OCI-LY7 (cell line): ENCODE measurements around the gene LTBR. TPM values are rescaled to one million over a fixed set of nuclear protein-coding genes. Genes with fewer than 3 reads are reported as not detected.

Experiments
- BruUV-seq: library from RNA; stranded (reverse); fragments of 400-500 nt; replicated peaks from 2 replicates; lab custom pipeline; 2021; lab: Mats Ljungman, UMichigan
- CTCF ChIA-PET: fragments of 300-600 bp; sonication (Branson Sonifier 250); formaldehyde crosslinking; loops from one replicate; lab custom pipeline; 2022; ENCODE audit warnings: antibody characterized with exemption; ENCODE audit not compliant: unreplicated experiment; lab: Charles Lee
- POLR2A ChIA-PET: fragments of 300-600 bp; sonication (Branson Sonifier 250); formaldehyde crosslinking; loops from one replicate; lab custom pipeline; 2022; ENCODE audit warnings: antibody characterized with exemption; lab: Charles Lee
- DNase-seq: peaks from one replicate; pipeline ENCODE4 v3.0.0-alpha.2; 2015; ENCODE audit warnings: low spot score
- H2AFZ ChIP-seq: fragments of 200-600 bp; sonication (generic), shearing (Covaris generic); 2 replicates; pipeline ENCODE4 v1.6.1; 2014; ENCODE audit warnings: mild to moderate bottlenecking, antibody characterized with exemption, low read length, moderate library complexity
- H3K27ac ChIP-seq: fragments of 200-600 bp; sonication (generic); 2 replicates; pipeline ENCODE4 v1.5.1; 2014; ENCODE audit warnings: mixed run types, low read depth, mild to moderate bottlenecking, moderate library complexity, low read length, inconsistent platforms; ENCODE audit not compliant: poor library complexity, severe bottlenecking
- H3K36me3 ChIP-seq: fragments of 200-600 bp; sonication (generic); 2 replicates; pipeline ENCODE4 v1.6.1; 2014; ENCODE audit warnings: mild to moderate bottlenecking, antibody characterized with exemption, low read length, moderate library complexity, mixed read lengths; ENCODE audit not compliant: insufficient read depth
- H3K4me1 ChIP-seq: fragments of 200-600 bp; sonication (generic); 2 replicates; pipeline ENCODE4 v1.5.1; 2014; ENCODE audit warnings: mild to moderate bottlenecking, low read length; ENCODE audit not compliant: insufficient read depth, poor library complexity, severe bottlenecking
- H3K4me2 ChIP-seq: fragments of 200-600 bp; sonication (generic); 2 replicates; pipeline ENCODE4 v1.6.1; 2014; ENCODE audit warnings: mild to moderate bottlenecking, low read length
- H3K4me3 ChIP-seq: fragments of 200-600 bp; sonication (generic); 2 replicates; pipeline ENCODE4 v1.5.1; 2014; ENCODE audit warnings: mild to moderate bottlenecking, low read depth, low read length; ENCODE audit not compliant: poor library complexity, severe bottlenecking
- H3K79me2 ChIP-seq: fragments of 200-600 bp; sonication (generic); 2 replicates; pipeline ENCODE4 v1.6.1; 2016; ENCODE audit warnings: low read depth, mild to moderate bottlenecking, low read length, moderate library complexity, mixed read lengths; ENCODE audit not compliant: insufficient read depth
- H3K9me2 ChIP-seq: fragments of 200-600 bp; sonication (generic); 2 replicates; pipeline ENCODE4 v1.6.1; 2016; ENCODE audit warnings: mild to moderate bottlenecking, low read length, mixed read lengths; ENCODE audit not compliant: insufficient read depth
- H3K9me3 ChIP-seq: fragments of 200-600 bp; sonication (generic); 2 replicates; pipeline ENCODE4 v1.6.1; 2014; ENCODE audit warnings: mild to moderate bottlenecking, mixed run types, low read length, mixed read lengths
- H4K20me1 ChIP-seq: fragments of 200-600 bp; sonication (generic); 2 replicates; pipeline ENCODE4 v1.6.1; 2014; ENCODE audit warnings: mild to moderate bottlenecking, antibody characterized with exemption, low read length, moderate library complexity, mixed read lengths; ENCODE audit not compliant: insufficient read depth
- CTCF ChIP-seq: fragments of 200-600 bp; sonication (generic); conservative IDR thresholded peaks from 2 replicates; pipeline ENCODE4 v1.5.1; 2014; ENCODE audit warnings: mild to moderate bottlenecking, antibody characterized with exemption, low read length, moderate library complexity, mixed read lengths
- EZH2phosphoT487 ChIP-seq: fragments of 200-600 bp; sonication (generic); IDR thresholded peaks from 2 replicates; pipeline ENCODE4 v1.6.1; 2018; ENCODE audit warnings: low read depth, borderline replicate concordance, mild to moderate bottlenecking, mixed run types, antibody characterized with exemption, low read length, moderate library complexity, mixed read lengths
- intact Hi-C: fragments of 100-400 bp; cut with micrococcal nuclease; formaldehyde crosslinking; loops from one replicate; pipeline ENCODE4 v1.10.0; 2022; ENCODE audit not compliant: unreplicated experiment
- total RNA-seq, 2 experiments: library from RNA; depleted of rRNA in 1 of 2; stranded (reverse); fragments of >200 nt in 1 of 2; shearing (Covaris generic) in 1 of 2; gene quantifications; 2 replicates each; pipeline ENCODE4 v1.2.3, GENCODE V29; 2014 to 2022

The LTBR gene
- total RNA-seq, 2 experiments from 2014 or later: not detected

- no peaks in the 10 kb centered on the region for H3K9me2 ChIP-seq
- DNase-seq: no peak
- no peaks in the 10 kb centered on the region for H3K9me3 ChIP-seq
- POLR2A ChIA-PET: interaction anchor here (0.7 kb wide), 2 partner anchors 19 to 102 kb away, joined by 5 read pairs; no protein-coding TSS in a partner anchor
- intact Hi-C loops: no loop called here
- no peaks in the 10 kb centered on the region for H3K4me1 ChIP-seq
- CTCF ChIA-PET: interaction anchor here (0.6 kb wide), 1 partner anchor 32 kb away, joined by 4 read pairs; no protein-coding TSS in a partner anchor
- TF ChIP-seq EZH2phosphoT487: no peak
- TF ChIP-seq CTCF: no peak
- H3K79me2 ChIP-seq: no peaks in the 10 kb centered on the region
- no peak overlapping the region for H3K4me2 ChIP-seq
- H4K20me1 ChIP-seq: no peaks in the 10 kb centered on the region
- H2AFZ ChIP-seq: no peak overlapping the region
- H3K27ac ChIP-seq: no peak overlapping the region
- H3K36me3 ChIP-seq: no peaks in the 10 kb centered on the region
- no TSS peak for BruUV-seq
- H3K4me3 ChIP-seq: no peak overlapping the region
Observed at GRCh38 chr12:6404390-6404789, 20.4 kb downstream of the LTBR start.

GRCh38 chr12:6405963-6406362 lies 22.0 kb downstream of the LTBR start:
- no peak for TF ChIP-seq CTCF
- TF ChIP-seq EZH2phosphoT487: no peak
- intact Hi-C loops: no loop called here
- BruUV-seq: no TSS peak
- H3K9me3 ChIP-seq: no peaks in the 10 kb centered on the region
- H2AFZ ChIP-seq: no peak overlapping the region
- no peaks in the 10 kb centered on the region for H3K79me2 ChIP-seq
- no peak for DNase-seq
- no peaks in the 10 kb centered on the region for H3K9me2 ChIP-seq
- no peaks in the 10 kb centered on the region for H3K4me1 ChIP-seq
- H3K4me3 ChIP-seq: no peak overlapping the region
- H4K20me1 ChIP-seq: no peaks in the 10 kb centered on the region
- POLR2A ChIA-PET: interaction anchor here (0.6 kb wide), 1 partner anchor 806 kb away, joined by 3 read pairs; no protein-coding TSS in a partner anchor
- no peaks in the 10 kb centered on the region for H3K36me3 ChIP-seq
- CTCF ChIA-PET: no interaction called here
- no peak overlapping the region for H3K4me2 ChIP-seq
- no peak overlapping the region for H3K27ac ChIP-seq

GRCh38 chr12:6407236-6407954 lies 23.4 kb downstream of the LTBR start:
- ChIA-PET POLR2A (no interaction called here), CTCF (no interaction called here)
- no peaks in the 10 kb centered on the region for H3K9me3 ChIP-seq
- no peak overlapping the region for H3K4me2 ChIP-seq
- intact Hi-C loops: no loop called here
- DNase-seq: no peak
- no peak overlapping the region for H3K27ac ChIP-seq
- TF ChIP-seq EZH2phosphoT487 (no peak), CTCF (no peak)
- H2AFZ ChIP-seq: no peak overlapping the region
- H3K79me2 ChIP-seq: no peaks in the 10 kb centered on the region
- BruUV-seq: no TSS peak
- no peaks in the 10 kb centered on the region for H4K20me1 ChIP-seq
- H3K36me3 ChIP-seq: no peaks in the 10 kb centered on the region
- H3K4me3 ChIP-seq: no peak overlapping the region
- H3K4me1 ChIP-seq: no peaks in the 10 kb centered on the region
- H3K9me2 ChIP-seq: no peaks in the 10 kb centered on the region
